T-helper 22 cell (primary cell): ENCODE data around the gene OR1F1.

Experiments
- DNase-seq: peaks from one replicate; pipeline ENCODE4 v3.0.0-alpha.2; 2020; ENCODE audit warnings: low read depth

OR1F1 gene

DNA sequence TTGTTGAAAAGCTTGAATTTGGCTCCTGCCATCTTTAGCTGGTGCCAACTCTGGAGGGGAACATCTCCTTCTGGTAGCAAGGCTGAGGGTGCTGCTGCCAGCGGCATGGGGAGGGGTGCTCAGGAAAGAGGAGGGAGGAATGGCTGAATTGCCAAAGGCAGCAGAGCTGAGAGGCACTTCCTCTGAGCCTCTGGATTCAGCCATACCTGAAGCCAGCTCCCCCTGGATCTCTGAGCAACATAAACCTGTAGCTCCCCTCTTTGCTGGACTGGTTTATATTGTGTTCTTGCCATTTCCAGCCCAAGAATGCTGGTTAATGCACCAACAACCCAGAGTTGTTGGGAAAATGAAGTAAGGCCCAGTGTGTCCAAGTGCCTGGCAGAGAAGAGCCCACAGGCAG is 61.0 kb downstream of the OR1F1 start:
- DNase-seq, result no peak

- DNase-seq, result no peak
These were observed 61.4 kb downstream of the OR1F1 start for GRCh38 chr16:3249451-3249850.

DNA sequence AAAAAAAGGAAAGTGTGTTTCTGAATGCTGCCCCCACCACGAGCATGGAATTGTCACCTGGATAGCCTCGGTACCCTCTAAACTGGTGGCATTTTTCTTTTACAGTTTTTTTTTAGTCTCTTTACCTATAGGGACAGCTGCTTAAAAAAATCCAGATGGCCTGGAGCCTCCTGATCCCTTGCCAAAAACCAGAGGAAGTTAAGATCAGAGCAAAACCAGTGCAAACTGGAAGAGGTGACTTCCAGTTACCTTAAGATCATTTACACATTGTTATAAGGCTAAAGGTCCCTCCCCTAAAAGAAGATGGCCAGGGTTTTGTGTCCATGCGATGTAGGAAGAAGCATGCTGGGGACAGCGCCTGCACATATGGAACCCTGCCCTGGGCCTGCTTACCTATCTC is 65.0 kb downstream of the OR1F1 start:
- DNase-seq, result no peak

DNA sequence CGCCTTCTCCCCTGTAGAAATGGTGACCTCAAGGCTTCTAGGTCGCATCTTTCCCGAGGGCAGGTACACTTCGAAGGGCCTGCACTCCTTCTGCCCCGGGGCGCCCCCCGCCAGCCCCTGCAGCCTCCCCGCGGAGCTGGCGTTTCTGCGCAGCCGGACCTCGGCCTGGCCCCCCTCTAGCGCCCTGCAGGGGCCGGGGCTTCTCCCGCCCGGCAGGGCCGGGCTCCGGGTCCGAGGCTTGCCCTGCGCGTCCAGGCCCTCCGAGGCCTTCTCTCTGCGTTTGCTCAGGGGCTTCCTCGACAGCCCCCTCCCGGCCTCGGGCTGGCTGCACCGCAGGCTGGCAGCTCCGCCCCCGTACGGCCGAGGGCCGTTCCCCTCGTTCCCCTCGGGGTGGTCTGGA is 66.3 kb downstream of the OR1F1 start:
- no peak for DNase-seq
